HG03039 (cell line): ENCODE measurements around the gene PDZK1.
"Not testable (repeated sequence)": the region's sequence is repeated elsewhere in the genome, so short reads cannot be mapped to it uniquely, and the experiment has no call there.

Experiments used
- ATAC-seq: cut with Tn5 transposase; IDR thresholded peaks from one replicate; pipeline ENCODE4 v1.9.1; 2021; ENCODE audit warnings: mild to moderate bottlenecking, moderate library complexity; ENCODE audit not compliant: unreplicated experiment

Gene PDZK1

GRCh38 chr1:145710291-145711027 lies 3.3 kb upstream of the PDZK1 start:
- ATAC-seq = no peak

GRCh38 chr1:145708063-145708462 lies 895 bp upstream of the PDZK1 start:
- ATAC-seq = no peak

- no peak for ATAC-seq
Observed at GRCh38 chr1:145706086-145706664, 993 bp downstream of the PDZK1 start.

- no peak for ATAC-seq
Observed at GRCh38 chr1:145705622-145706021, 1.5 kb downstream of the PDZK1 start.

- no peak for ATAC-seq
Observed at GRCh38 chr1:145702826-145703225, 4.3 kb downstream of the PDZK1 start.

- no peak for ATAC-seq
Observed at GRCh38 chr1:145702052-145702451, 5.1 kb downstream of the PDZK1 start.

- ATAC-seq = no peak
Observed at GRCh38 chr1:145701306-145701862, 5.8 kb downstream of the PDZK1 start.

GRCh38 chr1:145696630-145696960 lies 10.6 kb downstream of the PDZK1 start:
- ATAC-seq = no peak

GRCh38 chr1:145695821-145696629 lies 11.1 kb downstream of the PDZK1 start:
- no peak for ATAC-seq

GRCh38 chr1:145692785-145693443 lies 14.3 kb downstream of the PDZK1 start:
- ATAC-seq = no peak

- ATAC-seq = no peak
Observed at GRCh38 chr1:145690587-145691558, 16.3 kb downstream of the PDZK1 start.

- ATAC-seq = no peak
Observed at GRCh38 chr1:145689922-145690321, 17.2 kb downstream of the PDZK1 start.

GRCh38 chr1:145688924-145689323 lies 18.2 kb downstream of the PDZK1 start:
- no peak for ATAC-seq

- ATAC-seq = no peak
Observed at GRCh38 chr1:145688328-145688727, 18.8 kb downstream of the PDZK1 start.

GRCh38 chr1:145686078-145686477 lies 21.1 kb downstream of the PDZK1 start:
- not testable (repeated sequence) for ATAC-seq

GRCh38 chr1:145684858-145685257 lies 22.3 kb downstream of the PDZK1 start:
- not testable (repeated sequence) for ATAC-seq

GRCh38 chr1:145673217-145673616 lies 34.0 kb downstream of the PDZK1 start:
- ATAC-seq = not testable (repeated sequence)

- ATAC-seq = not testable (repeated sequence)
Observed at GRCh38 chr1:145670995-145671745, 36.0 kb downstream of the PDZK1 start.

GRCh38 chr1:145665015-145665414 lies 42.2 kb downstream of the PDZK1 start:
- ATAC-seq = not testable (repeated sequence)
